Mucosa of descending colon (tissue), 3 donors: ENCODE results near the gene PHYKPL. TPM values are rescaled to one million over a fixed set of nuclear protein-coding genes. Genes with fewer than 3 reads are reported as not detected.

Experiments used
- ATAC-seq: fragments of 200-7000 bp; cut with Tn5 transposase; one replicate; pipeline ENCODE4 v1.9.1; 2020; ENCODE audit warnings: mild to moderate bottlenecking, moderate library complexity
- DNase-seq, 3 donors: peaks; one replicate each; pipeline ENCODE4 v3.0.0-alpha.2; 2020
- H3K36me3 ChIP-seq: fragments of 200-600 bp; one replicate; pipeline ENCODE4 v1.8.0; 2021; ENCODE audit warnings: low read depth, mild to moderate bottlenecking
- H3K4me1 ChIP-seq: fragments of 200-600 bp; one replicate; pipeline ENCODE4 v1.8.0; 2021; ENCODE audit warnings: low read depth, mild to moderate bottlenecking
- H3K4me3 ChIP-seq: fragments of 200-600 bp; one replicate; pipeline ENCODE4 v1.8.0; 2021; ENCODE audit warnings: mild to moderate bottlenecking
- H3K9me3 ChIP-seq: fragments of 200-600 bp; one replicate; pipeline ENCODE4 v1.8.0; 2021; ENCODE audit warnings: mild to moderate bottlenecking
- CTCF ChIP-seq: fragments of 200-600 bp; IDR thresholded peaks from one replicate; pipeline ENCODE4 v1.8.0; 2022; ENCODE audit warnings: antibody characterized with exemption, mild to moderate bottlenecking
- intact Hi-C, 2 donors: fragments of 100-400 bp; cut with DNase I in 1 of 2; cut with micrococcal nuclease in 1 of 2; formaldehyde crosslinking; loops; one replicate each; pipeline versions ENCODE4 v1.11.0 to v1.11.1; 2022; cut with DNase I, micrococcal nuclease
- total RNA-seq, 3 donors: library from RNA; stranded (reverse); fragmentation: NEBNext Ultra II Directional in 2 of 3; extraction: Animal tissue kit (Norgen Biotek cat#: 25700) in 2 of 3; gene quantifications; one replicate each; pipeline versions ENCODE4 v1.2.1 to v1.2.4, GENCODE V29; 2021 to 2023
- donor health status: DM: no; HTN: no; CAD: no; lungs with moderate emphysema.
- donor health status: DM: no; HTN: no; CAD: no.
- donor health status: DM: no; HTN: yes; CAD: no.

The PHYKPL gene
- total RNA-seq, 3 donors from 2014 or later: 179 to 331 (median 194) TPM

GRCh38 chr5:178210073-178210535 is 22.5 kb downstream of the PHYKPL start:
- TF ChIP-seq CTCF: no peak
- Histone ChIP-seq H3K4me1 (peaks cover 66% of the 10 kb centered on the region), H3K36me3 (peaks cover 8% of the 10 kb centered on the region), H3K4me3 (no peak overlapping the region), H3K9me3 (no peaks in the 10 kb centered on the region)
- ATAC-seq (no peak), DNase-seq (peak in 2 of 3 donors; percentile 47 to 57)
- intact Hi-C loops: no loop called here

GRCh38 chr5:178209334-178210072 is 23.1 kb downstream of the PHYKPL start:
- TF ChIP-seq CTCF: no peak
- no peaks in the 10 kb centered on the region for H3K9me3 ChIP-seq
- H3K4me3 ChIP-seq: no peak overlapping the region
- H3K36me3 ChIP-seq: peaks cover 8% of the 10 kb centered on the region
- ATAC-seq (no peak), DNase-seq (no peak)
- peaks cover 60% of the 10 kb centered on the region for H3K4me1 ChIP-seq
- intact Hi-C loops: no loop called here

GRCh38 chr5:178208540-178209227 is 23.9 kb downstream of the PHYKPL start:
- DNase-seq (no peak), ATAC-seq (no peak)
- H3K36me3 ChIP-seq: peaks cover 8% of the 10 kb centered on the region
- H3K4me3 ChIP-seq: no peak overlapping the region
- H3K9me3 ChIP-seq: no peaks in the 10 kb centered on the region
- intact Hi-C loops: no loop called here
- no peak for TF ChIP-seq CTCF
- peaks cover 54% of the 10 kb centered on the region for H3K4me1 ChIP-seq

- peaks cover 50% of the 10 kb centered on the region for H3K4me1 ChIP-seq
- peak; percentile 63 for ATAC-seq
These were observed 24.7 kb downstream of the PHYKPL start for GRCh38 chr5:178207917-178208280.

More at GRCh38 chr5:178207917-178208280, 24.7 kb downstream of the PHYKPL start:
- intact Hi-C loops: no loop called here
- Histone ChIP-seq H3K36me3 (peaks cover 8% of the 10 kb centered on the region), H3K9me3 (no peaks in the 10 kb centered on the region), H3K4me3 (no peak overlapping the region)
- peak; percentile 79 to 89 (median 81) for DNase-seq
- no peak for TF ChIP-seq CTCF
